ENCODE results near the gene ORAI3.
"Not testable (repeated sequence)": the region's sequence is repeated elsewhere in the genome, so short reads cannot be mapped to it uniquely, and the experiment has no call there.

ORAI3 gene

DNA sequence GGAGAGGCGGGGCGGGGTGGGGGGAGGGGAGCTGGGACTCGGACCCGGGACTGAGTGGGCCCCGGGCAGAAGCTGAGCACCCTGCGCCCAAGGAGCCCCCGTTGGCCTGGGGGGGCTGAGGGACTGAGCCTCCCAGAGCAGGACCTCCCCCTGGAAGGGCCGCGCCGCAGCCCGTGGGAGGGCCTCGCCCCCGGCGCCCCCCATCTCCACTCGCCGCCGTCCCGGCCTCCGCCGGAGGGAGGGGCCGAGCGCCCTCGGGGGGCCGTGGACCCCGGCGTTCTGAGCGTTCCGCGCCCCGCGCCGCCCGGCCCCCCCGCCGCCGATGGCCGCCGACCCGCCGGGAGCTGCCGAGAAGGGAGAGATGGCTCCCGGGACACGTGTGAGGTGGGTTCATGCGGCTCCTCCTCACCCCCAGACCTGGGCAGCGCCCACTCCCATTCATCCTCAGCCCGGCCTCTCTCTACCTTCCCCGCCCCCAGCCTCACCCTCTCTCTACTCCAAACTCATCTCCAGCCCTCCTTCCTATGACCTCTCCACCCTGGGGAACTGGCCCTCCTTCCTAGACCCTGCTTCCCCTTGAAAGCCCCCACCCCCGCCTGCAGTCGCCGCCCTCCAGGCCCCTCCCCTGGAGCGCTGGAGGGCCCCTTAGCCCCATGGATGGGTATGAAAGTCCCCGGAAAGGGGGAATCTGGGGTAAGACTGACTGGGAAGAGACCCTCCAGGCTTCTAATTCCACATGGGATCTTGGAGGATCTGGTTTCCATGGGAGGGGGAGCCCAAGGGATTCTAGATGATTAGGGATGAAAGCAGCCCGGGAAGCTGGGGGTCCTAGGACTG is 24.6 kb upstream of the ORAI3 start:
- DNase-seq (ENCODE audit: low read depth), result no peak

GRCh38 chr16:30924913-30925631 is 23.8 kb upstream of the ORAI3 start:
- no peak for DNase-seq (ENCODE audit: low read depth)

DNA sequence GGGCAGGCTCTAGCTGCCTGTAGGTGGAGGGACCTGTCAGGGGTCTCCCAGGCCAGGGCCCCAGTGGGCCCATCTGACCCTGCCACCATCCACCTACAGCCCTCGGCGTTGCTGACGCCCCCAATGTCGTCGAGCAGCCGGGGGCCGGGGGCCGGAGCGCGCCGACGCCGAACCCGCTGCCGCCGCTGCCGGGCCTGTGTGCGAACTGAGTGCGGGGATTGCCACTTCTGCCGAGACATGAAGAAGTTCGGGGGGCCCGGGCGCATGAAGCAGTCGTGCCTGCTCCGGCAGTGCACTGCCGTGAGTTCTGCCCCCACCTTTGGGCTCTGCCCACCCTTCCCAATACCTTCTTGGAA is 23.3 kb upstream of the ORAI3 start:
- DNase-seq (ENCODE audit: low read depth), result no peak

GRCh38 chr16:30925995-30926811 is 22.7 kb upstream of the ORAI3 start:
- no peak for DNase-seq (ENCODE audit: low read depth)

DNA sequence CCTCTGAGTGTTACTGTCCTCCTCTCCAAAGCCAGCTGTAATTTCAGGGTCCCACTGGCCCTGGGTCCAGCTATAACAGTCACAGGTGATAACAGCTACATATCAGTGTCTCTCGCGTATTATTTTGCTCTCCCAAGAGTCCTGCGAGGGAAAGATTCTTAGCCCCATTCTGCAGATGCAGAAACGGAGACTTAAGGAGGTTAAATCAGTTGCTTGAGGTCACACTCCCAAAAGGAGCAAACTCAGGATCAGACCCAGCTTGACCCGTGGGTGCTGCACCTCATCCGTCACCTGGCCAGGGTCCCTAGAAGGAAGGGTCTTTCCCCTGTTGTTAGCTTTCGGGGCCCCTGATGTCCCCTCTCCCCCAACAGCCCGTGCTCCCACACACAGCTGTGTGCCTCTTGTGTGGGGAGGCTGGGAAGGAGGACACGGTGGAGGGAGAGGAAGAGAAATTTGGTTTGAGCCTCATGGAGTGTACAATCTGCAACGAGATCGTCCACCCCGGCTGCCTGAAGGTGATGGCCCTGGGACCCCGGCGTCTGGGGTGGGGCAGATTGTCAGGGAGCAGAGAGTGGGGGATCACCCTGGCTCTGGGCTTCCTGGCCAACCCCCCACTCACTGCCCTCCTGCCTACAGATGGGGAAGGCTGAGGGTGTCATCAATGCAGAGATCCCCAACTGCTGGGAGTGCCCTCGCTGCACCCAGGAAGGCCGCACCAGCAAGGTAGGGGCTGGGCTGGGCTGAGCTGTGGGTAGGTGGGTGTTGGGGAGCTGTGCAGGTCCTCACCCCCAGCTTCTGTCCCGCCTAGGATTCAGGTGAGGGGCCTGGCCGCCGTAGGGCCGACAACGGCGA is 21.7 kb upstream of the ORAI3 start:
- no peak for DNase-seq (ENCODE audit: low read depth)

- no peak for DNase-seq (ENCODE audit: low read depth)
Observed at GRCh38 chr16:30927789-30928378, 21.0 kb upstream of the ORAI3 start.

- no peak for DNase-seq (ENCODE audit: low read depth)
Observed at GRCh38 chr16:30928390-30928789, 20.5 kb upstream of the ORAI3 start.

DNA sequence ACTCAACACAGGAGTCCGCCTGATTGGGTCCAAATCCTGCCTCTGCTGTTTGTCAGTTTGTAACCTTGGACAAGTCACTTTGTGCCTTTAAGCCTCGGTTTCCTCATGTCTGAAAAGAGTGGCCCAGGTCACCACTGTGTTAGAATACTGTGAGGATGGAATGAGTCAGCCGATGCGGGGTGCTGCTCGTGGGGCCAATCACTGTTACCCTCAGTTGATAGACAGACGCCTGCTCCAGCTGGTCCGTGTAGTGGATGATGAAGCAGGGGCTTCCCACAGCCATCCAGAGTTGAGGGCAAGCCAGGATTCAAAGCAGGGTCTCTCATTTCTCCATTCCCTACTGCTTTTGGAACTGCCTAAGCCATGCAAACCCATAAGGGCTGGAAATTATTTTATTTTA is 19.7 kb upstream of the ORAI3 start:
- no peak for DNase-seq (ENCODE audit: low read depth)

DNA sequence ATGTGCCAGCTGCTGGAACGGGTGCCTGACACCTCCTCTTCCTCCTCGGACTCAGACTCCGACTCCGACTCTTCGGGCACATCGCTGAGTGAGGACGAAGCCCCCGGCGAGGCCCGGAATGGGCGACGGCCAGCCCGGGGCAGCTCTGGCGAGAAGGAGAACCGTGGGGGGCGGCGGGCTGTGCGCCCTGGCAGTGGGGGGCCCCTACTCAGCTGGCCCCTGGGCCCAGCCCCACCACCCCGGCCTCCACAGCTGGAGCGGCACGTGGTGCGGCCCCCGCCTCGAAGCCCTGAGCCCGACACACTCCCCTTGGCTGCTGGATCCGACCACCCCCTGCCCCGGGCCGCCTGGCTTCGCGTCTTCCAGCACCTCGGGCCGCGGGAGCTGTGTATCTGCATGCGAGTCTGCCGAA is 18.7 kb upstream of the ORAI3 start:
- no peak for DNase-seq (ENCODE audit: low read depth)

GRCh38 chr16:30931068-30931650 is 17.7 kb upstream of the ORAI3 start:
- DNase-seq (ENCODE audit: low read depth), result no peak

DNA sequence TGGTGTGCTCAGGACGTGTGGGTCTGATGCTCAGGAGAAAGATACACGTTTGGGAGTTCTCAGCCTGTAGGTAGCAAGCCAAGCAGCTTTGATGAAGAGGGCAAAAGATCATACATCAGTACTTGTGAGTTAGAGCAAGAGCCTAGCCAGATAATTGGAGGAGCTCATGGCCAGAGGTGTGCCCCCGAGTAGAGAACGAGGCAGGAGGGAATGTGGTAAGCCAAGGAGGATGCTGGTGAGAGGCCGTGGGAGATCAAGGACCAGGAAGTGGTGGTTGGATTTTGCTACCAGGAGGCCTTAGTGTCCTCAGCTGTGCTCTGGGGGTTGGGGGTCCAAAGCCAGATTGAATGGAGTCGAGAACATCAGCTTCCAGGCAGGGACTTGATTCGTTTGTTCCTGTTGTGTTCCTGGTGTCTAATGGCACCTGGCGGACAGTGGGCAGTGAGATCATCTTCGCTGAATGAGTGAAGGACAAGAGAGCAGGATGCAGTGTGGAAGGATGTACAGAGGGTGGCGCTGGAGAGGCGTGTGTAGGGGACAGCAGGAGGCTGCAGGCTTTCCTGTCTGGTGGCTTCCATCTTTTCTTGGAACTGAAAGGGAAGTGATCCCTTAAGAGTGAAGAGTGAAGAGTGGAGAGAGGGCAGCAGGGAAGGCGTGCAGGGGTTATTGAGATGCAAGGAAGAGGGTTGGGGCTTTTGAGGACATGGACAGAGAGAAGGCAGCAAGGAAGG is 13.9 kb upstream of the ORAI3 start:
- DNase-seq (ENCODE audit: low read depth), result no peak

GRCh38 chr16:30937692-30938091 is 11.2 kb upstream of the ORAI3 start:
- DNase-seq (ENCODE audit: low read depth), result no peak

- DNase-seq (ENCODE audit: low read depth), result not testable (repeated sequence)
Observed at GRCh38 chr16:30939571-30939970, 9.3 kb upstream of the ORAI3 start.

- peak; percentile 44 for DNase-seq (ENCODE audit: low read depth)
Observed at GRCh38 chr16:30941600-30942425, 7.1 kb upstream of the ORAI3 start.

- no peak for DNase-seq (ENCODE audit: low read depth)
Observed at GRCh38 chr16:30942426-30942806, 6.5 kb upstream of the ORAI3 start.

- no peak for DNase-seq (ENCODE audit: low read depth)
Observed at GRCh38 chr16:30944352-30944751, 4.5 kb upstream of the ORAI3 start.

GRCh38 chr16:30946671-30947540 is 2.0 kb upstream of the ORAI3 start:
- DNase-seq (ENCODE audit: low read depth), result no peak

GRCh38 chr16:30947541-30947858 is 1.4 kb upstream of the ORAI3 start:
- DNase-seq (ENCODE audit: low read depth), result no peak

Measured in stimulated activated CD4-positive, alpha-beta T cell treated with anti-CD3 and anti-CD28 coated beads, Interleukin-2, amount 100 ng/mL, for 4 hours (primary cell).